GM19397 (cell line): Measurements from ENCODE around the gene SLC25A2.
"Not testable (repeated sequence)": the region's sequence is repeated elsewhere in the genome, so short reads cannot be mapped to it uniquely, and the experiment has no call there.

Experiments used
- ATAC-seq: cut with Tn5 transposase; IDR thresholded peaks from one replicate; pipeline ENCODE4 v1.9.1; 2021; ENCODE audit warnings: mild to moderate bottlenecking, moderate library complexity; ENCODE audit not compliant: unreplicated experiment

SLC25A2 gene

DNA sequence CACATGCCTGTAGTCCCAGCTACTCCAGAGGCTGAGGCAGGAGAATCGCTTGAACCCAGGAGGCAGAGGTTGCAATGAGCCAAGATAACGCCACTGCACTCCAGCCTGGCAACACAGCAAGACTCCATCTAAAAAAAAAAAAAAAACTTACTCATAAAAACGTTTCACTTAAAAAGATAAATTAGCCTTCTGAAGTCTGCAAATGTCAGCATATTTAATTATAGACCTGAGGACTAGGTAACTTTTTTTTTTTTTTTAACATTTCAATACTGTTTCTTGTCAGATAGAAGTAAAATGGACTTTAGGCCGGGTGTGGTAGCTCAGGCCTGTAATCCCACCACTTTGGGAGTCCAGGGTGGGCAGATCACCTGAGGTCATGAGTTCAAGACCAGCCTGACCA, 13.1 kb upstream of the SLC25A2 start:
- not testable (repeated sequence) for ATAC-seq

DNA sequence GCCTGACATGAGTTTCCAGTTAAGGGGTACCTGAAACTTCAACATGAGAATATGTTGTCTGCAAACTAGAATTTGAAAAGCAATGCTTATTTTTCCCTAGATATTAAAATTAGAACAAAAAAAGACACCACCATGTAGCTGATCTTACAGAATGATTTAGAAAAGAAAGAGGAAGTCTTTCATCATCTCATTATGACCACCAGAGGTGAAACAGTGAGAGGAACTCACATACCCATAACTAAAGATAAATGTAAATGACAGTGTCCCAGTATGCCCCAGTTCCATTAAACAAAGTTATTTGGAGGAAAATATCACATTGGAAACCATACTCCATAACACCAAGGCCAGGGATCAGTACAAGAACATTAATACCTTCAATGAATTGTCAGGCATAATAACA, 9.9 kb upstream of the SLC25A2 start:
- no peak for ATAC-seq

DNA sequence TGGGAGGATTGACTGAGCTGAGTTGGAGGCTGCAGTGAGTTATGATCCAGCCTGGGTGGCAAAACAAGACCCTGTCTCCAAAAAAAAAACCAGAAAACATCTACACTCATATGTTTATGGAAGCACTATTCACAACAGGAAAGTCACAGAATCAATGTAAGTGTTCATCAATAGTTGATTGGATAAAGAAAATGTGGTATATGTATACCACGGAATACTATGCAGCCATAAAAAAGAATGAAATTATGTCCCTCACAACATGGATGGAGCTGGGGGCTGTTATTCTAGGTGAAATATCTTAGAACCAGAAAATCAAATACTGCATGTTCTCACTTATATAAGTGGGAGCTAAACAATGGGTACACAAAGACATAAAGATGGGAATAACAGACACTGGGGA, 2.8 kb upstream of the SLC25A2 start:
- ATAC-seq, result no peak

DNA sequence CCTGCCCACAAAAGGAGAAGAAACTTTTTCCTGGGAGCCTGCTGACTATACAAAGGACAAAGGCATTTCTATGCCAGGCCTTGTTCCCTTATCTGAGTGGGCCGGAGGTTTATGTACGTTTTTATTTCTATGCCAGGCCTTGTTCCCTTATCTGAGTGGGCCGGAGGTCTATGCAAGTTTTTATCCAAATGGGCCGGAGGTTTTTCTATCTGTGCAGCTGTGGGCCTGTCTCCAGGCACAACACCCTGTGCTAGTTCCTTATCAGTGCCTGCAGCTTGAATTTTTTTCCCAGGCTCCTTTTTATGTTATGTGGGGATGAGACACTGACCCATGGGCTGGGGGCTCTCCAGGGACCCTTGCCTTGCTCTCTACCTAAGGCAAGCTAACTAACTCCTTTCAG, 5.5 kb downstream of the SLC25A2 start:
- no peak for ATAC-seq

DNA sequence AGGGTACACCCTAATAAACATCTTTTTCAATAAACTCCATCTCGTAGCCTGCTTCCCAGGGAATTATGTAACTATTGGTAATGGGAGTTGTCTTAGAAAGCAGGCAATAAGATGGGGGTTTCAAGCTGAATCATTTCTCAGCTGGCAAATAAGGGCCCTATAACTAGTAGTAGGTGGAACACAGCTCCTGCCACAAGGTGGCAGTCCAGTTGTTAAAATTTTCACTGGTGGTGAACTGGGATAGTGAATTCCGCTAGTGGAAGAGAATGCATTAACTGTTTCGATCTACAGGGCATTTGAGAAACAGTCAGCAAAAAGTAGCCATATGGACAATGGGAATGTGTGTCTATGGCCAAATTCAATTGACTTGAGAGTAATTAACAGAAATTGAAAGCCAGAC, 30.9 kb downstream of the SLC25A2 start:
- ATAC-seq, result no peak

DNA sequence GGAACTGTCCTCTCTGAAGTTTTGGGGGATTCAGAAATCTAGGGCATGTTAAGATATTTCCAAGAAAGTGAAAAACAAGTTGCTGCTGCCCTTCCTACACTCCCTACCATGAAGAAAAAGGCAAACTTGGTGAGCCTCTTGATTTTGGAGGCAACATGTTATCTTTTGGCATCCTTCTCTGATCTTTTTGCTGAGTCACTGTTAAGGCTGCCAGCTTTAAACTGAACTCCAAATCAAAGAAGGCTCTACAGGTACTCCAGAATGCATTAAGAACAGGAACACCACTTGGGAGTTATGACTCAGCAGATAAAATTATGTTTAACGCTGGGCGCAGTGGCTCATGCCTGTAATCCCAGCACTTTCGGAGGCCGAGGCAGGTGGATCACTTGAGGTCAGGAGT, 34.7 kb downstream of the SLC25A2 start:
- no peak for ATAC-seq

DNA sequence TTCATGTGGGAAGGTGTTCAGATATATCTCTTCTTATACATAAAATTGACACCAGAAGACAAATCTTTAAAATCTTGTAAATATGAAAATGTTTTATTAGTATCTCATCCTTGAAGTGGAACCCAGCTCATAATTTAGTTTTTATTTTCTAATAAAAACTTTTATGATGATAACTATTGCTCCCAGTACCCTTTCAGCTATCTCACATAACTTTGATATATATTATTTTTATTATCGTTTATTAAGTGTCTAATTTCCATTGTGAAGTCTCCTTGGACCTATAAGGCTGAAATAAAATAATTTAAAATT, 42.7 kb downstream of the SLC25A2 start:
- no peak for ATAC-seq

DNA sequence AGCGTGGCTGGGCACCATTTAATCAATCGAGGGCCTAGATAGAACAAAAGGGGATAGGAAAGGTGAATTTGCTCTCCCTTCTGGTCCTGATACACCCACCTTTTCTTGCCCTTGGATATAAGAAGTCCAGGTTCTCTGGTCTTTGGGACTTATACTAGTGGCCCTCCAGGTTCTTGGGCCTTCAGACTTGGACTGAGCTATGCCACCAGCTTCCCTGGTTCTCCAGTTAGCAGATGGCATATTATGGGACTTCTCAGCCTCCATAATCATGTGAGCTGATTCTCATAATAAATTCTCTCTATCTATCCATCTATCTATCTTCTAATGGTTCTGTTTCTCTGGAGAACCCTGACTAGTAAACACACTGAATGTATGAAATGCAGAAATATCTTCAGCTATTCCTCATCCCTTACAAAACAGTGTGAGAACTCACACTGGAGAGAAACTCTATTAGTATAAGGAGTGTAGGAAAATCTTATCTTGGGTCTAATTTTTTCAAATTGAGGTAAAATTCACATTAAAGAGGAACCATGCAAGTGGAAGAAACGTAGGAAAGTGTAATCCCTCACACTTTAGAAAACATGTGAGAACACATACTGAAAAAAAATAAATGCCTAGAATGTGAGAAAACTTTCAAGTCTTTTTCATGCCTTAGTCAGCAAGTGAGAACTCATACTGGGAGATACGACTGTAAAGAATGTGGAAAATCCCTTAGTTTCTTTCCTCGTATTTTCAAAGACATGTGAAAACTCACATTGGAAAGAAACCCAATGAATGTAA, 43.2 kb downstream of the SLC25A2 start:
- no peak for ATAC-seq

DNA sequence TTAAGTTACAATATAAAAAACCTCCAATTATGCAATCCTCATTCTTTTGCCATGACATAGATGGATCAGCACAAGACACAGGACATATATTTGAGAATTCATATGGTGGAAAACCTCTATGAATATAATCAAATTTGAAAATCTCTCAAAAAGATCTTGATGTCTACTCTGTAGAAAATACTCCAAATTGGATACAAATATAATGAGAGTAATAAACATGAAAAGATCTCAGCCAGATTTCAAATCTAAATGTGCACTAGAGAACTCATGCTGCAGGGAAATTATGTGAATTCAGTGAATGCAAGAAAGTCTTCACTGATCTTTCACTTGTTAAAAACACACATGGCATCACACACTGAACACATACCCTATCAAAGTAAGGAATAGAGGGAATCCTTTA, 44.9 kb downstream of the SLC25A2 start:
- no peak for ATAC-seq

DNA sequence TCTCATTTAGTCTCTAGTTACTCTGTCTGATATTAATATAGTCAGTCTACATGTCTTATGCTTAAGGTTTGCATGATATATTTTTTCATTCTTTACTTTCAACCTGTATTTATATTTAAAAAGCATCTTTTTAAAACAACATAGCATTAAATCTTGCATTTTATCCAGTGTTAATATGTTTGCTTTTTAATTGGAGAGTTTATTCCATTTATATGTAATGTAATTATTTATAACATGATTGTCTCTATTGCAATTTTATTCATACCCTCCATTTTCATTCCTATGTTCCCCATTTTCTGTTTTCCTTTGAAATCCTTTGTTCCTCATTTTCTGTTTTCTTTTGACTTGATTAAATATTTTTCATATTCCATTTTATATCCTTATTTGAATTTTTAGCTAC, 45.4 kb downstream of the SLC25A2 start:
- no peak for ATAC-seq
